GM21447 (cell line): Measurements from ENCODE around the gene TBC1D25.
A peak's percentile ranks its signal among the peaks of the same experiment; 100 is the strongest.

Experiments used
- ATAC-seq: cut with Tn5 transposase; IDR thresholded peaks from one replicate; pipeline ENCODE4 v1.9.1; 2021; ENCODE audit not compliant: unreplicated experiment

The TBC1D25 gene

GRCh38 chrX:48539345-48540027 is at the start of gene TBC1D25:
Gene TBC1D25 (plus strand): TSS chrX:48539714. CDS start chrX:48539798, 84 bp downstream.
- peak; percentile 76 for ATAC-seq

- ATAC-seq: no peak
Observed at GRCh38 chrX:48489892-48490291, 49.6 kb upstream of the TBC1D25 start.

- no peak for ATAC-seq
Observed at GRCh38 chrX:48490661-48491060, 48.9 kb upstream of the TBC1D25 start.

- ATAC-seq: no peak
Observed at GRCh38 chrX:48491809-48492208, 47.7 kb upstream of the TBC1D25 start.

GRCh38 chrX:48492293-48492910 is 47.1 kb upstream of the TBC1D25 start:
- ATAC-seq: no peak

- ATAC-seq: no peak
Observed at GRCh38 chrX:48493890-48494364, 45.6 kb upstream of the TBC1D25 start.

- no peak for ATAC-seq
Observed at GRCh38 chrX:48496660-48497059, 42.9 kb upstream of the TBC1D25 start.

GRCh38 chrX:48497871-48498270 is 41.6 kb upstream of the TBC1D25 start:
- no peak for ATAC-seq

- ATAC-seq: no peak
Observed at GRCh38 chrX:48498374-48498809, 41.1 kb upstream of the TBC1D25 start.

GRCh38 chrX:48504261-48504660 is 35.3 kb upstream of the TBC1D25 start:
- no peak for ATAC-seq

GRCh38 chrX:48505481-48505880 is 34.0 kb upstream of the TBC1D25 start:
- no peak for ATAC-seq

- ATAC-seq: no peak
Observed at GRCh38 chrX:48507246-48507645, 32.3 kb upstream of the TBC1D25 start.

- peak; percentile 79 for ATAC-seq
Observed at GRCh38 chrX:48508400-48509244, 30.9 kb upstream of the TBC1D25 start, which contains the start of gene PORCN. Gene PORCN (plus strand): TSS chrX:48508992. CDS start chrX:48509821, 829 bp downstream.

- ATAC-seq: no peak
Observed at GRCh38 chrX:48509245-48509590, 30.3 kb upstream of the TBC1D25 start.

GRCh38 chrX:48509619-48510018 is 29.9 kb upstream of the TBC1D25 start:
- ATAC-seq: no peak

- no peak for ATAC-seq
Observed at GRCh38 chrX:48511560-48511959, 28.0 kb upstream of the TBC1D25 start.

GRCh38 chrX:48512371-48512935 is 27.1 kb upstream of the TBC1D25 start:
- no peak for ATAC-seq

GRCh38 chrX:48513670-48514069 is 25.8 kb upstream of the TBC1D25 start:
- ATAC-seq: no peak

GRCh38 chrX:48514126-48514806 is 25.2 kb upstream of the TBC1D25 start:
- ATAC-seq: no peak

- no peak for ATAC-seq
Observed at GRCh38 chrX:48514868-48515460, 24.6 kb upstream of the TBC1D25 start.
